GM23338 (cell line): Measurements from ENCODE around the gene GRK5. TPM values are rescaled to one million over a fixed set of nuclear protein-coding genes. Genes with fewer than 3 reads are reported as not detected.

ENCODE experiments used
- ATAC-seq: fragments of 200-7000 bp; cut with Tn5 transposase; 3 replicates; pipeline ENCODE4 v1.9.1; 2020
- DNase-seq: peaks from one replicate; pipeline ENCODE4 v3.0.0-alpha.2; 2015; ENCODE audit warnings: low spot score
- H2AFZ ChIP-seq: fragments of 200-600 bp; sonication (generic); 2 replicates; pipeline ENCODE4 v1.8.0; 2016; ENCODE audit warnings: antibody characterized with exemption, mild to moderate bottlenecking, moderate library complexity
- H3F3A ChIP-seq: fragments of 200-600 bp; sonication (generic); replicated peaks from 2 replicates; pipeline ENCODE4 v1.8.0; 2017; ENCODE audit warnings: antibody characterized with exemption, mixed run types, low read depth
- H3K27ac ChIP-seq: fragments of 200-600 bp; sonication (generic); 2 replicates; pipeline ENCODE4 v1.6.1; 2016; ENCODE audit warnings: low read depth
- H3K27me3 ChIP-seq: fragments of 200-600 bp; sonication (generic); 2 replicates; pipeline ENCODE4 v1.8.0; 2016; ENCODE audit warnings: mild to moderate bottlenecking, mixed run types, moderate library complexity; ENCODE audit not compliant: insufficient read depth
- H3K36me3 ChIP-seq: fragments of 200-600 bp; sonication (generic); 2 replicates; pipeline ENCODE4 v1.8.0; 2016; ENCODE audit warnings: mild to moderate bottlenecking; ENCODE audit not compliant: insufficient read depth
- H3K4me1 ChIP-seq: fragments of 200-600 bp; sonication (generic); 2 replicates; pipeline ENCODE4 v1.8.0; 2016; ENCODE audit warnings: mild to moderate bottlenecking, moderate library complexity; ENCODE audit not compliant: insufficient read depth
- H3K4me2 ChIP-seq: fragments of 200-600 bp; sonication (generic); 2 replicates; pipeline ENCODE4 v1.7.1; 2017; ENCODE audit warnings: mixed run types
- H3K4me3 ChIP-seq: fragments of 200-600 bp; sonication (generic); 2 replicates; pipeline ENCODE4 v1.6.1; 2016; ENCODE audit warnings: mixed run types
- H3K79me2 ChIP-seq: fragments of 200-600 bp; sonication (generic); replicated peaks from 2 replicates; pipeline ENCODE4 v1.8.0; 2017; ENCODE audit warnings: mild to moderate bottlenecking; ENCODE audit not compliant: insufficient read depth
- H3K9me2 ChIP-seq: fragments of 200-600 bp; sonication (generic); 2 replicates; pipeline ENCODE4 v1.8.0; 2017; ENCODE audit not compliant: insufficient read depth
- H4K20me1 ChIP-seq: fragments of 200-600 bp; sonication (generic); replicated peaks from 2 replicates; pipeline ENCODE4 v1.8.0; 2017; ENCODE audit warnings: mild to moderate bottlenecking; ENCODE audit not compliant: insufficient read depth
- H3K27ac Mint-ChIP-seq: 2 replicates; pipeline ENCODE4 v1.8.0; 2020; ENCODE audit warnings: inconsistent platforms, mild to moderate bottlenecking, moderate library complexity, mixed read lengths
- H3K27me3 Mint-ChIP-seq: 3 replicates; pipeline ENCODE4 v1.8.0; 2022; ENCODE audit warnings: low read depth, mild to moderate bottlenecking, moderate library complexity, mixed read lengths, inconsistent platforms; ENCODE audit not compliant: insufficient read depth, poor library complexity
- H3K36me3 Mint-ChIP-seq: 3 replicates; pipeline ENCODE4 v1.8.0; 2021; ENCODE audit warnings: low read depth, mild to moderate bottlenecking, inconsistent platforms, moderate library complexity, mixed read lengths
- H3K4me1 Mint-ChIP-seq: 3 replicates; pipeline ENCODE4 v1.8.0; 2020; ENCODE audit warnings: mild to moderate bottlenecking, inconsistent platforms, mixed read lengths
- H3K4me3 Mint-ChIP-seq: 3 replicates; pipeline ENCODE4 v1.8.0; 2021; ENCODE audit warnings: moderate library complexity, mild to moderate bottlenecking, inconsistent platforms, mixed read lengths
- H3K9me3 Mint-ChIP-seq: 3 replicates; pipeline ENCODE4 v1.8.0; 2020; ENCODE audit warnings: moderate library complexity, mild to moderate bottlenecking, inconsistent platforms, mixed read lengths
- CREB1 ChIP-seq: fragments of 250-450 bp; sonication (Bioruptor Pico); IDR thresholded peaks from 2 replicates; pipeline ENCODE4 v1.5.0; 2020; ENCODE audit warnings: low read depth, mild to moderate bottlenecking, moderate library complexity
- CTCF ChIP-seq, 2 experiments: fragments of 200-600 bp in 1 of 2; sonication (generic) in 1 of 2; conservative IDR thresholded peaks; 2 replicates each; pipeline versions ENCODE4 v1.5.1 to v1.6.1; 2016 to 2017; ENCODE audit warnings: antibody characterized with exemption in 2 of 2, low read depth in 2 of 2, mild to moderate bottlenecking in 2 of 2, moderate library complexity in 1 of 2
- ETS1 ChIP-seq: IDR thresholded peaks from 2 replicates; pipeline ENCODE4 v1.6.1; 2016; ENCODE audit warnings: antibody characterized with exemption
- EZH2 ChIP-seq: fragments of 200-600 bp; sonication (generic); IDR thresholded peaks from one replicate; pipeline ENCODE4 v1.8.0; 2017; ENCODE audit warnings: antibody characterized with exemption, mild to moderate bottlenecking, low read depth; ENCODE audit not compliant: unreplicated experiment
- EZH2phosphoT487 ChIP-seq: fragments of 200-600 bp; sonication (generic); IDR thresholded peaks from one replicate; pipeline ENCODE4 v1.8.1; 2018; ENCODE audit warnings: antibody characterized with exemption; ENCODE audit not compliant: unreplicated experiment
- JUNB ChIP-seq: IDR thresholded peaks from one replicate; pipeline ENCODE4 v1.6.1; 2016; ENCODE audit warnings: antibody characterized with exemption; ENCODE audit not compliant: unreplicated experiment
- POLR2AphosphoS5 ChIP-seq: IDR thresholded peaks from 2 replicates; pipeline ENCODE4 v1.6.1; 2016; ENCODE audit warnings: antibody characterized with exemption, low read depth
- REST ChIP-seq: IDR thresholded peaks from one replicate; pipeline ENCODE4 v1.6.1; 2018; ENCODE audit warnings: antibody characterized with exemption; ENCODE audit not compliant: unreplicated experiment
- STAT1 ChIP-seq: IDR thresholded peaks from one replicate; pipeline ENCODE4 v1.6.1; 2016; ENCODE audit warnings: antibody characterized with exemption; ENCODE audit not compliant: unreplicated experiment
- ZNF114 ChIP-seq: fragments of 250-450 bp; sonication (Bioruptor Pico); IDR thresholded peaks from 2 replicates; pipeline ENCODE4 v1.5.0; 2020; ENCODE audit warnings: mild to moderate bottlenecking, moderate library complexity
- polyA plus RNA-seq: library from polyadenylated mRNA; unstranded; fragments of >200 nt; fragmentation: Nextera tagmentation; extraction: Ambion mirVana; gene quantifications from 2 replicates; pipeline ENCODE4 v1.2.1, GENCODE V29; 2016
- total RNA-seq: library from RNA; depleted of rRNA; stranded (reverse); fragments of >200 nt; shearing (Covaris generic); gene quantifications from 2 replicates; pipeline ENCODE4 v1.2.3, GENCODE V29; 2014

Gene GRK5
- total and polyA plus RNA-seq, 2 experiments from 2014 or later: 0.53 to 2.0 TPM

GRCh38 chr10:119177708-119178371 lies 29.5 kb upstream of the GRK5 start (continued):
- TF ChIP-seq ZNF114 (no peak), CREB1 (CRISPR knock-in tag) (no peak), EZH2phosphoT487 (no peak), POLR2AphosphoS5 (no peak), STAT1 (no peak), CTCF (conservative IDR thresholded peaks at IDR 0.05; ENCODE audit: low read depth in 2 of 2) (no peak), REST (no peak), EZH2 (no peak), ETS1 (no peak), JUNB (no peak)

GRCh38 chr10:119178372-119179119 lies 28.8 kb upstream of the GRK5 start, which contains the start of gene PRDX3:
TSS of gene PRDX3 (minus strand) at chr10:119178812. CDS start at chr10:119178790, 22 bp downstream.
- H3K79me2 ChIP-seq: peaks cover 48% of the 10 kb centered on the region
- TF ChIP-seq STAT1 (no peak), ETS1 (peak; percentile 52), CTCF (conservative IDR thresholded peaks at IDR 0.05; ENCODE audit: low read depth in 2 of 2) (no peak), POLR2AphosphoS5 (peak; percentile 99)
- H3K4me1 ChIP-seq: 0 out of 2 replicates have a peak, but pooled peaks cover 5% of the 10 kb centered on the region
- no peaks in the 10 kb centered on the region for H3K27me3 ChIP-seq
- H3F3A ChIP-seq: peaks cover 8% of the 10 kb centered on the region; the same call in 1 of the 2 replicates
- Mint-ChIP-seq H3K36me3 (peaks cover 32% of the 10 kb centered on the region), H3K4me1 (no peaks in the 10 kb centered on the region; the same call in 2 of the 3 replicates), H3K27me3 (peaks cover 11% of the 10 kb centered on the region), H3K9me3 (peaks cover 11% of the 10 kb centered on the region), H3K27ac (peak within 1 kb of the TSS; percentile 96), H3K4me3 (peak within 1 kb of the TSS; percentile 96)
- peak within 1 kb of the TSS; percentile 74 for H2AFZ ChIP-seq
- 0 out of 2 replicates have a peak within 1 kb of the TSS, but pooled peaks have one; percentile 51 for H3K27ac ChIP-seq
- peak; percentile 98 for ATAC-seq
- peaks cover 6% of the 10 kb centered on the region; the same call in 1 of the 2 replicates for H4K20me1 ChIP-seq
- peak within 1 kb of the TSS; percentile 95 for H3K4me2 ChIP-seq
- H3K4me3 ChIP-seq: peak within 1 kb of the TSS; percentile 90
- peaks cover 20% of the 10 kb centered on the region for H3K36me3 ChIP-seq
- no peaks in the 10 kb centered on the region for H3K9me2 ChIP-seq
- peak; percentile 97 for DNase-seq
